Left lung (tissue), 10 donors: ENCODE measurements around the gene ELAPOR1. TPM values are rescaled to one million over a fixed set of nuclear protein-coding genes. Genes with fewer than 3 reads are reported as not detected.

Experiments used
- ATAC-seq: fragments of 200-7000 bp; cut with Tn5 transposase; one replicate; pipeline ENCODE4 v1.9.1; 2020; ENCODE audit warnings: moderate library complexity
- DNase-seq, 4 donors: peaks; one replicate each; pipeline ENCODE4 v3.0.0-alpha.2; 2013 to 2020
- H3K27ac ChIP-seq, 2 donors: fragments of 200-600 bp; sonication (generic) in 1 of 2; one replicate each; pipeline versions ENCODE4 v1.5.0 to v1.8.0; 2020 to 2021
- H3K27me3 ChIP-seq, 2 donors: fragments of 200-600 bp; sonication (generic) in 1 of 2; one replicate each; pipeline versions ENCODE4 v1.5.0 to v1.8.0; 2020 to 2021
- H3K36me3 ChIP-seq, 2 donors: fragments of 200-600 bp; sonication (generic) in 1 of 2; one replicate each; pipeline versions ENCODE4 v1.5.0 to v1.8.0; 2020 to 2021
- H3K4me1 ChIP-seq, 2 donors: fragments of 200-600 bp; one replicate each; pipeline ENCODE4 v1.8.0; 2021
- H3K4me3 ChIP-seq, 2 donors: fragments of 200-600 bp; sonication (generic) in 1 of 2; one replicate each; pipeline versions ENCODE4 v1.5.0 to v1.8.0; 2020 to 2021; ENCODE audit warnings: mild to moderate bottlenecking in 1 of 2
- H3K9me3 ChIP-seq, 2 donors: fragments of 200-600 bp; sonication (generic) in 1 of 2; one replicate each; pipeline versions ENCODE4 v1.5.0 to v1.8.0; 2020 to 2021
- intact Hi-C, 2 donors: fragments of 100-400 bp; cut with DNase I; formaldehyde crosslinking; loops; one replicate each; pipeline versions ENCODE4 v1.11.2 to v1.14.2; 2022
- polyA plus RNA-seq, 6 donors: library from polyadenylated mRNA; unstranded; fragments of 120-200 nt; gene quantifications; one replicate each; pipeline ENCODE4 v1.2.1, GENCODE V29; 2013; ENCODE audit not compliant: insufficient read length in 6 of 6
- total RNA-seq, 2 donors: library from RNA; stranded (reverse); fragmentation: NEBNext Ultra II Directional; extraction: Animal tissue kit (Norgen Biotek cat#: 25700); gene quantifications; one replicate each; pipeline ENCODE4 v1.2.1, GENCODE V29; 2021
- TF ChIP-seq, protein P1 (sequence below), 2 donors: fragments of 200-600 bp; sonication (generic) in 1 of 2; IDR thresholded peaks; one replicate each; pipeline versions ENCODE4 v1.5.0 to v1.8.0; 2021; ENCODE audit warnings: antibody characterized with exemption in 2 of 2
- donor health status: DM: no; HTN: yes; CAD: no.
- donor health status: DM: no; HTN: no; CAD: no.

Gene ELAPOR1
- total and polyA plus RNA-seq, 8 donors = 2.4 to 14.2 (median 9.9) TPM

DNA sequence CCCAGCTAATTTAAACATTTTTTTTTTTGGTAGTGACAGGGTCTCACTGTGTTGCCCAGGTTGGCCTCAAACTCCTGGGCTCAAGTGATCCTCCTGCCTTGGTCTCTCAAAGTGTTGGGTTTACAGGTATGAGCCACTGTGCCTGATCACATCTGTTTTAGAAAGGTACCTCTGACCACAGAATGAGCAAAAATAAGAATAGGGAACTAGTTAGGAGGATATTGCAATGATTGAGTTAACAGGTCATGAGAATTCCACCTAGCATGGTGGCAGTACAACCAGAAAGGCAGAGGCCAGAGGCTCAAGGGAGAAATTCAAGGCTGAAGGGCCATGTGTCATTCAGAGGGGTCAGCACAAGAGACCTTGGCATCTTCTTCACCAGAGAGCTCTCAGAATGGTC lies 49.6 kb downstream of the ELAPOR1 start:
- ATAC-seq = no peak
- Histone ChIP-seq H3K4me3 (no peak overlapping the region), H3K27me3 (no peaks in the 10 kb centered on the region), H3K9me3 (no peaks in the 10 kb centered on the region), H3K27ac (peak overlapping the region in 1 of 2 donors; percentile 77), H3K4me1 (peaks cover 17 to 43% of the 10 kb centered on the region in 2 donors), H3K36me3 (no peaks in the 10 kb centered on the region)
- TF ChIP-seq, protein P1, sequence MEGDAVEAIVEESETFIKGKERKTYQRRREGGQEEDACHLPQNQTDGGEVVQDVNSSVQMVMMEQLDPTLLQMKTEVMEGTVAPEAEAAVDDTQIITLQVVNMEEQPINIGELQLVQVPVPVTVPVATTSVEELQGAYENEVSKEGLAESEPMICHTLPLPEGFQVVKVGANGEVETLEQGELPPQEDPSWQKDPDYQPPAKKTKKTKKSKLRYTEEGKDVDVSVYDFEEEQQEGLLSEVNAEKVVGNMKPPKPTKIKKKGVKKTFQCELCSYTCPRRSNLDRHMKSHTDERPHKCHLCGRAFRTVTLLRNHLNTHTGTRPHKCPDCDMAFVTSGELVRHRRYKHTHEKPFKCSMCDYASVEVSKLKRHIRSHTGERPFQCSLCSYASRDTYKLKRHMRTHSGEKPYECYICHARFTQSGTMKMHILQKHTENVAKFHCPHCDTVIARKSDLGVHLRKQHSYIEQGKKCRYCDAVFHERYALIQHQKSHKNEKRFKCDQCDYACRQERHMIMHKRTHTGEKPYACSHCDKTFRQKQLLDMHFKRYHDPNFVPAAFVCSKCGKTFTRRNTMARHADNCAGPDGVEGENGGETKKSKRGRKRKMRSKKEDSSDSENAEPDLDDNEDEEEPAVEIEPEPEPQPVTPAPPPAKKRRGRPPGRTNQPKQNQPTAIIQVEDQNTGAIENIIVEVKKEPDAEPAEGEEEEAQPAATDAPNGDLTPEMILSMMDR (IDR thresholded peaks at IDR 0.05) = no peak
- DNase-seq = no peak
- intact Hi-C loops = no loop called here

Other genes starting within 250 kb of the ELAPOR1 start
- 10 to 100 TPM; 25.1 to 27.0 TPM for gene GPSM2, start 237.1 kb upstream of the ELAPOR1 start, total RNA-seq
- 10 to 100 TPM; 24.9 to 39.3 (median 30.1) TPM for gene GPSM2, start 237.1 kb upstream of the ELAPOR1 start, polyA plus RNA-seq
- gene CLCC1, start 150.6 kb upstream of the ELAPOR1 start, total RNA-seq = 10 to 100 TPM; 35.4 to 38.0 TPM
- gene CLCC1, start 150.6 kb upstream of the ELAPOR1 start, polyA plus RNA-seq = 10 to 100 TPM; 47.4 to 59.2 (median 51.1) TPM
- gene WDR47, start 72.0 kb upstream of the ELAPOR1 start, total RNA-seq = 10 to 100 TPM; 15.2 to 18.5 TPM
- 10 to 100 TPM; 14.1 to 17.5 (median 15.3) TPM for gene WDR47, start 72.0 kb upstream of the ELAPOR1 start, polyA plus RNA-seq
- 10 to 100 TPM; 46.9 to 66.7 TPM for gene TAF13, start 38.1 kb upstream of the ELAPOR1 start, total RNA-seq
- gene TAF13, start 38.1 kb upstream of the ELAPOR1 start, polyA plus RNA-seq = 10 to 100 TPM; 27.9 to 38.9 (median 33.3) TPM
- 10 to 100 TPM; 38.0 to 40.7 TPM for gene TMEM167B, start 23.4 kb upstream of the ELAPOR1 start, total RNA-seq
- gene TMEM167B, start 23.4 kb upstream of the ELAPOR1 start, polyA plus RNA-seq = 10 to 100 TPM; 33.5 to 47.2 (median 43.2) TPM
- gene SARS1, start 99.8 kb downstream of the ELAPOR1 start, total RNA-seq = 100 to 1,000 TPM; 144 to 189 TPM
- gene SARS1, start 99.8 kb downstream of the ELAPOR1 start, polyA plus RNA-seq = 100 to 1,000 TPM; 139 to 160 (median 145) TPM
- gene CELSR2, start 135.4 kb downstream of the ELAPOR1 start, total RNA-seq = 1 to 10 TPM; 5.9 to 8.8 TPM
- 10 to 100 TPM; 11.8 to 18.0 (median 12.8) TPM for gene CELSR2, start 135.4 kb downstream of the ELAPOR1 start, polyA plus RNA-seq
- 1 to 10 TPM; 4.2 to 7.3 TPM for gene PSRC1, start 169.0 kb downstream of the ELAPOR1 start, total RNA-seq
- gene PSRC1, start 169.0 kb downstream of the ELAPOR1 start, polyA plus RNA-seq = 10 to 100 TPM; 34.0 to 53.0 (median 40.5) TPM
- gene MYBPHL, start 192.9 kb downstream of the ELAPOR1 start, total RNA-seq = 10 to 100 TPM in 1 of 2 donors, not detected in 1; 21.4 TPM
- 1 to 10 TPM in 1 of 6 donors, under 1 TPM in 4, not detected in 1; 0.24 to 1.0 (median 0.27) TPM for gene MYBPHL, start 192.9 kb downstream of the ELAPOR1 start, polyA plus RNA-seq